HepG2 (cell line): ENCODE measurements around the gene TCFL5. TPM values are rescaled to one million over a fixed set of nuclear protein-coding genes. Genes with fewer than 3 reads are reported as not detected.

Experiments used
- ATAC-seq: fragments of 200-7000 bp; cut with Tn5 transposase; 3 replicates; pipeline ENCODE4 v1.9.1; 2020; ENCODE audit warnings: mild to moderate bottlenecking, moderate library complexity
- BruUV-seq: library from RNA; stranded (reverse); fragments of 400-500 nt; replicated peaks from 2 replicates; lab custom pipeline; 2021; lab: Mats Ljungman, UMichigan
- CTCF ChIA-PET: fragments of 300-600 bp; formaldehyde crosslinking; extraction: SDS; loops from one replicate; lab custom pipeline; 2021; ENCODE audit warnings: low total read pairs, inconsistent platforms, low intra/inter-chr PET ratio; lab: Yijun Ruan, JAX
- POLR2A ChIA-PET: fragments of 350-600 bp; sonication (Branson Sonifier 250); formaldehyde crosslinking; loops from one replicate; lab custom pipeline; 2020; ENCODE audit warnings: antibody characterized with exemption, inconsistent platforms; lab: Yijun Ruan, JAX
- DNase-seq: peaks from one replicate; pipeline ENCODE4 v3.0.0-alpha.2; 2015; ENCODE audit warnings: low spot score
- FAIRE-seq: peaks from 3 replicates; lab custom pipeline; 2011; peaks lifted over from hg19 to GRCh38; lab: Jason Lieb, UNC
- H2AFZ ChIP-seq: one replicate; pipeline ENCODE4 v1.6.1; 2011; ENCODE audit warnings: low read length, inconsistent platforms
- H3K27ac ChIP-seq: fragments of 300-600 bp; 3 replicates; pipeline ENCODE4 v1.8.0; 2011; ENCODE audit warnings: mixed run types, mild to moderate bottlenecking, mixed read lengths, low read length, inconsistent platforms; ENCODE audit not compliant: insufficient read depth; ENCODE audit errors: extremely low read length
- H3K27me3 ChIP-seq, 2 experiments: fragments of 200-600 bp in 1 of 2; 2 replicates in 1 of 2; 3 replicates in 1 of 2; pipeline versions ENCODE4 v1.6.0 to v1.8.0; 2011; ENCODE audit warnings: low read length in 2 of 2, mild to moderate bottlenecking in 2 of 2, moderate library complexity in 2 of 2, inconsistent platforms in 1 of 2; ENCODE audit not compliant: insufficient read depth in 2 of 2, control insufficient read depth in 1 of 2
- H3K36me3 ChIP-seq, 2 experiments: fragments of 200-600 bp in 1 of 2; replicated peaks in 1 of 2; 2 replicates in 1 of 2; 3 replicates in 1 of 2; pipeline versions ENCODE4 v1.5.1 to v1.8.0; 2011; ENCODE audit warnings: low read length in 2 of 2, inconsistent platforms in 1 of 2; ENCODE audit not compliant: insufficient read depth in 2 of 2, control insufficient read depth in 1 of 2
- H3K4me1 ChIP-seq: 2 replicates; pipeline ENCODE4 v1.5.1; 2012; ENCODE audit warnings: low read length, inconsistent platforms; ENCODE audit not compliant: insufficient read depth
- H3K4me2 ChIP-seq: 2 replicates; pipeline ENCODE4 v1.6.0; 2011; ENCODE audit warnings: low read depth, low read length, inconsistent platforms
- H3K4me3 ChIP-seq, 3 experiments: fragments of 200-600 bp in 1 of 3; sonication (generic), shearing (Covaris generic) in 1 of 3; replicated peaks in 1 of 3; 2 replicates each; pipeline ENCODE4 v1.5.1; 2011 to 2016; ENCODE audit warnings: low read length in 3 of 3, inconsistent platforms in 2 of 3, low read depth in 2 of 3, mild to moderate bottlenecking in 2 of 3, control low read depth in 1 of 3, mixed read lengths in 1 of 3; ENCODE audit not compliant: insufficient read depth in 1 of 3
- H3K79me2 ChIP-seq: one replicate; pipeline ENCODE4 v1.6.1; 2011; ENCODE audit warnings: low read length, inconsistent platforms; ENCODE audit not compliant: insufficient read depth
- H3K9ac ChIP-seq: 2 replicates; pipeline ENCODE4 v1.6.0; 2011; ENCODE audit warnings: mild to moderate bottlenecking, low read depth, low read length, inconsistent platforms; ENCODE audit not compliant: insufficient read depth
- H3K9me3 ChIP-seq: 2 replicates; pipeline ENCODE4 v1.5.1; 2012; ENCODE audit warnings: mild to moderate bottlenecking, low read length
- H4K20me1 ChIP-seq: 2 replicates; pipeline ENCODE4 v1.6.0; 2011; ENCODE audit warnings: inconsistent platforms, mild to moderate bottlenecking, low read length, moderate library complexity; ENCODE audit not compliant: insufficient read depth
- AGO2 ChIP-seq: fragments of 200-400 bp; formaldehyde crosslinking; optimal IDR thresholded peaks from 2 replicates; pipeline ENCODE3; 2017; ENCODE audit warnings: mild to moderate bottlenecking, low read depth, low read length, moderate library complexity
- HNRNPLL ChIP-seq: fragments of 200-400 bp; formaldehyde crosslinking; IDR thresholded peaks from 2 replicates; pipeline ENCODE4 v1.6.1; 2017; ENCODE audit warnings: mild to moderate bottlenecking, low read depth, low read length; ENCODE audit not compliant: poor library complexity, severe bottlenecking
- KDM5A ChIP-seq: fragments of 200-600 bp; sonication (generic); IDR thresholded peaks from 2 replicates; pipeline ENCODE4 v1.7.0; 2018; ENCODE audit warnings: antibody characterized with exemption, mild to moderate bottlenecking, low read length, borderline replicate concordance
- MED13 ChIP-seq: sonication (generic); formaldehyde crosslinking; IDR thresholded peaks from 2 replicates; pipeline ENCODE4 v1.5.0; 2020; ENCODE audit warnings: missing genetic modification reagents
- NR2F6 ChIP-seq, 2 experiments: IDR thresholded peaks; 2 replicates each; pipeline ENCODE4 v1.6.1; 2016; ENCODE audit warnings: antibody characterized with exemption in 1 of 2, mild to moderate bottlenecking in 1 of 2
- POLR2G ChIP-seq: fragments of 200-400 bp; formaldehyde crosslinking; IDR thresholded peaks from 2 replicates; pipeline ENCODE4 v1.6.1; 2018; ENCODE audit warnings: mild to moderate bottlenecking, low read depth, low read length, moderate library complexity
- RBFOX2 ChIP-seq: fragments of 200-400 bp; formaldehyde crosslinking; IDR thresholded peaks from 2 replicates; pipeline ENCODE4 v1.6.1; 2017; ENCODE audit warnings: low read depth, mild to moderate bottlenecking, low read length
- RBM39 ChIP-seq: fragments of 200-400 bp; formaldehyde crosslinking; IDR thresholded peaks from one replicate; pipeline ENCODE4 v1.6.1; 2018; ENCODE audit warnings: antibody characterized with exemption, mild to moderate bottlenecking, low read depth, low read length; ENCODE audit not compliant: poor library complexity, severe bottlenecking
- SATB2 ChIP-seq: sonication (generic); formaldehyde crosslinking; IDR thresholded peaks from 2 replicates; pipeline ENCODE4 v1.5.0; 2020; ENCODE audit warnings: missing genetic modification reagents
- U2AF1 ChIP-seq: fragments of 200-400 bp; formaldehyde crosslinking; optimal IDR thresholded peaks from 2 replicates; pipeline ENCODE3; 2017; ENCODE audit warnings: mild to moderate bottlenecking, low read depth, low read length
- ZBTB21 ChIP-seq: sonication (generic); formaldehyde crosslinking; IDR thresholded peaks from 2 replicates; pipeline ENCODE4 v1.4.0; 2020; ENCODE audit warnings: missing genetic modification reagents
- ZBTB33 ChIP-seq: sonication (generic); formaldehyde crosslinking; IDR thresholded peaks from 2 replicates; pipeline ENCODE4 v1.4.0; 2020; ENCODE audit warnings: missing genetic modification reagents
- ZFP82 ChIP-seq: sonication (generic); formaldehyde crosslinking; IDR thresholded peaks from 2 replicates; pipeline ENCODE4 v1.5.1; 2020; ENCODE audit warnings: mild to moderate bottlenecking, missing genetic modification reagents, borderline replicate concordance
- ZNF335 ChIP-seq: sonication (generic); formaldehyde crosslinking; IDR thresholded peaks from 2 replicates; pipeline ENCODE4 v1.4.0; 2020; ENCODE audit warnings: missing genetic modification reagents
- ZNF350 ChIP-seq: sonication (generic); formaldehyde crosslinking; IDR thresholded peaks from 2 replicates; pipeline ENCODE4 v1.4.0; 2020; ENCODE audit warnings: mild to moderate bottlenecking, low read depth, missing genetic modification reagents, borderline replicate concordance
- ZNF556 ChIP-seq: sonication (generic); formaldehyde crosslinking; IDR thresholded peaks from 2 replicates; pipeline ENCODE4 v1.4.0; 2020; ENCODE audit warnings: mild to moderate bottlenecking, missing genetic modification reagents, borderline replicate concordance
- WGBS: methylation state at CpG from one replicate; pipeline ENCODE4 v1.1.6; 2017; ENCODE audit warnings: low lambda C conversion rate; 5-methylcytosine and 5-hydroxymethylcytosine counted together
- in situ Hi-C: cut with HindIII; loops from 2 replicates; pipeline ENCODE4 v1.10.0; 2017; ENCODE audit warnings: low pct_unique_long_range_greater_than_20kb; ENCODE audit not compliant: extremely low pct_ligation_motif_present
- intact Hi-C: fragments of 100-400 bp; cut with micrococcal nuclease; formaldehyde crosslinking; loops from one replicate; pipeline ENCODE4 v1.10.0; 2022; ENCODE audit not compliant: unreplicated experiment
- polyA plus RNA-seq, 8 experiments: library from polyadenylated mRNA; depleted of rRNA in 3 of 8; stranded (reverse) in 7 of 8; unstranded in 1 of 8; fragments of >200 nt; fragmentation: Illumina TruSeq in 4 of 8; extraction: Trizol in 4 of 8; gene quantifications; 2 replicates each; pipeline versions ENCODE4 v1.2.1 to v1.2.3, GENCODE V29; 2011 to 2016; ENCODE audit warnings: low read depth in 4 of 8, missing spikeins in 1 of 8, mixed read lengths in 1 of 8; ENCODE audit not compliant: insufficient read depth in 1 of 8
- total RNA-seq, 5 experiments: library from RNA; depleted of rRNA; stranded (reverse); fragments of >200 nt; fragmentation: Illumina TruSeq; extraction: Trizol; gene quantifications; 2 replicates each; pipeline ENCODE4 v1.2.3, GENCODE V29; 2016; ENCODE audit warnings: low read depth in 1 of 5

TCFL5 gene
- total and polyA plus RNA-seq, 2 of the 13 experiments (the other 11 are each of a cell fraction or from before 2014, with no cell fraction given) = 14.8 to 20.0 TPM

DNA sequence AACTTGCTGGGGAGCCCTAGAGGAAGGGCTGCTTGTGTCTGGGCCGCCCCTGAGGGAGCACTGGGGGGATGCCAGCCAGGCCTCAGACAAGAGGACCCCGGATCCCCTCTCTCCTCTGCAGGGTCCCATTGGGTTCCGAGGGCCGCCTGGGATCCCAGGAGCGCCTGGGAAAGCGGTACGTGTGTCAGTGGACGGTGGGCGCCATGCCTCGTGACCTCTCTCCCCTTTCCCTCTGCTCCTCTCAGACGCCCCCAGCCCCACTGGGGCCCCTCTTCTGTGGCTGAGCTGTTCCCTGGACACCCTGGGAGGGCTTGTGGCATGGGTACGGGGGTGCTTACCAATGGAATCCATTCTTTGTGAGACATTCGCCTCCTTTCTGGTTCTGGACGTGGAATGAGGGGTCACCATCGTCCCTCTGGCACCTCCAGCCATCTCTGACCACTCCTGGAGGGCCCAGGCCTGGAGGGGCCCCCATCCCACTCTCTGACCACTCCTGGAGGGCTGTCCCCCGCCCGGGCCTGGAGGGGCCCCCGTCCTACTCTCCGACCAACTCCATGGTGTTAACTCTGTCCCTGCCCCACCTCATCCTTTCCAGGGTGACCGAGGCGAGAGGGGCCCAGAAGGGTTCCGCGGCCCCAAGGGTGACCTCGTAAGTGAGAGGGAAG, 34.8 kb downstream of the TCFL5 start:
- FAIRE-seq (no peak), ATAC-seq (no peak), DNase-seq (no peak)
- in situ Hi-C loops (no loop called here), intact Hi-C loops (no loop called here)
- Histone ChIP-seq H4K20me1 (no peaks in the 10 kb centered on the region; the same call in 1 of the 2 replicates), H3K27ac (no peak overlapping the region), H3K9ac (no peak overlapping the region), H3K36me3 (peaks cover 7 to 9% of the 10 kb centered on the region in 2 experiments; a peak in 3 of 5 replicates), H2AFZ (no peak overlapping the region), H3K4me1 (peaks cover 37% of the 10 kb centered on the region), H3K79me2 (no peaks in the 10 kb centered on the region), H3K4me3 (no peak overlapping the region), H3K4me2 (no peak overlapping the region), H3K9me3 (no peaks in the 10 kb centered on the region), H3K27me3 (no peaks in the 10 kb centered on the region)
- no TSS peak for BruUV-seq
- TF ChIP-seq AGO2 = peak; percentile 16
- no peak for TF ChIP-seq KDM5A
- peak; percentile 23 for TF ChIP-seq HNRNPLL
- ChIA-PET POLR2A (no interaction called here), CTCF (no interaction called here)
- 89% methylated on average over 24 of the region's 24 CpGs for WGBS

DNA sequence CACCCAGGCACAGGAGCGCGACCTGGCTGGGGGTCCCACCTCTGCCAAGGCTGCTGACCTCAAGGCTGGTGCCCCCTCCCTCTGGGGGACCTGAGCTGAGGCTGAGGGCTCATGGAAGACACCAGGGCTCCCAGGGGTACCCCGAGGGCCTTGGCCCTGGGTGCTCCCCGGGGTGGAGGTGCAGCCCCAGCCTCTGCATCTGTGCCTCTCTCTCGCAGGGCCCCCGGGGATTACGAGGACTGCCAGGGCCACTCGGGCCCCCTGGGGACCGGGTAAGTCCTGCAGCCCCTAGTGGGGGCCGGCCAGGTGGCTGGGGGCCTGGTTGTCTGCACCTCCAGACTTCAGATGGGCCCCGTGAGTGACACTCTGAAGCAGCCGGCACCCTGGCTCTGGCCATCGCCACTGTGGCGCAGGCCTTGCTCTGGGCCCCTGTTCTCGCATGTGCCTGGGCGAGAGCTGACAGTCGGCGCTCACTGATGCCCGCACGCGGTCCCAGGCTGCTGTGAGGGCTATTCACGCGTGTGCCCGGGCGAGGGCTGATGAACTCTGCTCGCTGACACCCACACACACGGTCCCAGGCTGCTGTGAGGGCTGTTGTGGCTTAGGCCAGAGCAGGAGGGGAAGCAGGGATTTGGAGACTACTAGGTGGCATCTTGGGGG, 35.5 kb downstream of the TCFL5 start:
- ATAC-seq (no peak), DNase-seq (no peak), FAIRE-seq (no peak)
- in situ Hi-C loops (no loop called here), intact Hi-C loops (no loop called here)
- CTCF ChIA-PET = no interaction called here
- Histone ChIP-seq H3K27me3 (no peaks in the 10 kb centered on the region), H3K9me3 (no peaks in the 10 kb centered on the region), H3K4me3 (no peak overlapping the region), H3K4me1 (peaks cover 37% of the 10 kb centered on the region), H3K27ac (no peak overlapping the region), H3K36me3 (peaks cover 6 to 9% of the 10 kb centered on the region in 2 experiments; a peak in 3 of 5 replicates), H3K9ac (no peak overlapping the region), H4K20me1 (no peaks in the 10 kb centered on the region; the same call in 1 of the 2 replicates), H2AFZ (no peak overlapping the region), H3K4me2 (no peak overlapping the region), H3K79me2 (no peaks in the 10 kb centered on the region)
- POLR2A ChIA-PET = interaction anchor here (2.0 kb wide), 1 partner anchor 11 kb away, joined by 13 read pairs; no protein-coding TSS in a partner anchor
- BruUV-seq = no TSS peak
- 92% methylated on average over 19 of the region's 27 CpGs for WGBS
- TF ChIP-seq ZFP82 (CRISPR knock-in tag) (no peak), POLR2G (peak; percentile 42; the same call in 1 of the 2 replicates), ZBTB21 (no peak), ZNF556 (CRISPR knock-in tag) (no peak), MED13 (CRISPR knock-in tag) (0 out of 2 replicates have a peak, but pooled peaks have one; percentile 24), SATB2 (CRISPR knock-in tag) (no peak), RBFOX2 (peak; percentile 75), ZNF350 (CRISPR knock-in tag) (0 out of 2 replicates have a peak, but pooled peaks have one; percentile 16), RBM39 (peak; percentile 18), NR2F6 (IDR thresholded peaks at IDR 0.05) (no peak), NR2F6 (CRISPR knock-in tag; IDR thresholded peaks at IDR 0.05) (no peak), ZBTB33 (CRISPR knock-in tag) (peak; percentile 46; the same call in 1 of the 2 replicates), ZNF335 (CRISPR knock-in tag) (no peak), U2AF1 (no peak)
